Activated CD8-positive, alpha-beta memory T cell treated with anti-CD3 and anti-CD28 coated beads, Interleukin-2, amount 50 U/mL, for 1 hour (primary cell): ENCODE data around the gene RFTN1.

ENCODE experiments used
- DNase-seq: peaks from one replicate; pipeline ENCODE4 v3.0.0-alpha.2; 2020; ENCODE audit errors: extremely low read depth

The RFTN1 gene

GRCh38 chr3:16304061-16305010, 209.2 kb downstream of the RFTN1 start:
- DNase-seq: no peak

GRCh38 chr3:16303037-16303575, 210.4 kb downstream of the RFTN1 start:
- no peak for DNase-seq

- DNase-seq: no peak
Observed at GRCh38 chr3:16302082-16302631, 211.3 kb downstream of the RFTN1 start.

- DNase-seq: no peak
Observed at GRCh38 chr3:16301507-16301906, 212.0 kb downstream of the RFTN1 start.

- DNase-seq: no peak
Observed at GRCh38 chr3:16300881-16301359, 212.6 kb downstream of the RFTN1 start.

GRCh38 chr3:16300307-16300706, 213.2 kb downstream of the RFTN1 start:
- no peak for DNase-seq

GRCh38 chr3:16299746-16300145, 213.8 kb downstream of the RFTN1 start:
- DNase-seq: no peak

GRCh38 chr3:16298891-16299290, 214.6 kb downstream of the RFTN1 start:
- DNase-seq: no peak

GRCh38 chr3:16297997-16298885, 215.3 kb downstream of the RFTN1 start:
- DNase-seq: no peak

GRCh38 chr3:16295298-16295890, 218.1 kb downstream of the RFTN1 start:
- no peak for DNase-seq

- no peak for DNase-seq
Observed at GRCh38 chr3:16294844-16295243, 218.7 kb downstream of the RFTN1 start.

- no peak for DNase-seq
Observed at GRCh38 chr3:16290827-16291196, 222.7 kb downstream of the RFTN1 start.

- no peak for DNase-seq
Observed at GRCh38 chr3:16290007-16290826, 223.3 kb downstream of the RFTN1 start.

GRCh38 chr3:16289144-16289889, 224.2 kb downstream of the RFTN1 start:
- DNase-seq: no peak

GRCh38 chr3:16288664-16289063, 224.8 kb downstream of the RFTN1 start:
- no peak for DNase-seq

GRCh38 chr3:16286751-16287543, 226.6 kb downstream of the RFTN1 start:
- DNase-seq: no peak

GRCh38 chr3:16286161-16286560, 227.3 kb downstream of the RFTN1 start:
- DNase-seq: peak; percentile 77

- no peak for DNase-seq
Observed at GRCh38 chr3:16284633-16285032, 228.9 kb downstream of the RFTN1 start.

- DNase-seq: no peak
Observed at GRCh38 chr3:16280671-16281070, 232.8 kb downstream of the RFTN1 start.
